ENCODE results near the gene ETV1. TPM values are rescaled to one million over a fixed set of nuclear protein-coding genes. Genes with fewer than 3 reads are reported as not detected.
A peak's percentile ranks its signal among the peaks of the same experiment; 100 is the strongest.

Gene ETV1
- total RNA-seq, 1 experiment from 2014 or later: 68.5 TPM

GRCh38 chr7:13933536-13933935, 55.9 kb downstream of the ETV1 start:
- no peak overlapping the region for H2BK12ac ChIP-seq (ENCODE audit: insufficient read length, low read depth, low read length)
- no peak overlapping the region for H2BK15ac ChIP-seq (ENCODE audit: low read depth, low read length)
- no peak overlapping the region for H3K14ac ChIP-seq (ENCODE audit: insufficient read depth, low read length)
- H3K27ac ChIP-seq (ENCODE audit: insufficient read length, low read depth, low read length): no peak overlapping the region
- H3K9me3 Mint-ChIP-seq: no peaks in the 10 kb centered on the region
- no peaks in the 10 kb centered on the region for H3K79me1 ChIP-seq (ENCODE audit: insufficient read depth, low read depth, low read length, poor library complexity, severe bottlenecking)
- no peak overlapping the region for H3K4ac ChIP-seq (ENCODE audit: low read depth, low read length)
- DNase-seq: no peak
- H2AFZ ChIP-seq (ENCODE audit: low read length): no peak overlapping the region
- WGBS (ENCODE audit: extremely low coverage, insufficient read length, low lambda C conversion rate): no CpG with 5 or more reads among the region's 5 CpGs
- H4K8ac ChIP-seq (replicated peaks; ENCODE audit: insufficient read length, low read depth, low read length): no peak overlapping the region
- H3K36me3 Mint-ChIP-seq (ENCODE audit: insufficient read depth in 1 of 3, low read depth in 3 of 3): peaks cover 32 to 60% (median 46%) of the 10 kb centered on the region in 3 experiments; a peak in 6 of 7 replicates
- H4K5ac ChIP-seq (ENCODE audit: insufficient read length, low read depth, low read length): no peak overlapping the region
- H3K23ac ChIP-seq (ENCODE audit: insufficient read length, low read depth, low read length): no peak overlapping the region
- no peak overlapping the region for H2BK120ac ChIP-seq (ENCODE audit: low read depth, low read length, poor library complexity, severe bottlenecking)
- no peak overlapping the region for H4K91ac ChIP-seq (ENCODE audit: insufficient read length, low read depth, low read length)
- H3K9me3 ChIP-seq (ENCODE audit: control insufficient read depth, low read depth, low read length): no peaks in the 10 kb centered on the region
- peak overlapping the region; percentile 78 to 89 (median 88); a peak in 6 of 7 replicates for H3K27ac Mint-ChIP-seq
- H3K27me3 ChIP-seq (ENCODE audit: insufficient read depth, low read length): no peaks in the 10 kb centered on the region
- no peaks in the 10 kb centered on the region for H4K20me1 ChIP-seq (ENCODE audit: control insufficient read depth, insufficient read depth, insufficient read length)
- no peak overlapping the region for H2BK5ac ChIP-seq (ENCODE audit: insufficient read length, low read length)
- no peak for TF ChIP-seq CTCF (conservative IDR thresholded peaks at IDR 0.05)
- H3K4me1 ChIP-seq (ENCODE audit: insufficient read depth, low read length): no peaks in the 10 kb centered on the region
- H3K9ac ChIP-seq (ENCODE audit: extremely low read depth, insufficient read length, low read length): no peak overlapping the region
- H3K4me2 ChIP-seq (ENCODE audit: insufficient read depth, insufficient read length, low read length): no peak overlapping the region
- H2BK20ac ChIP-seq (ENCODE audit: low read depth, low read length, poor library complexity, severe bottlenecking): no peak overlapping the region
- no peak overlapping the region for H3K4me3 Mint-ChIP-seq
- no peak overlapping the region for H3K18ac ChIP-seq (ENCODE audit: insufficient read length, low read depth, low read length)
- H3T11ph ChIP-seq (ENCODE audit: low read length): no peak overlapping the region
- H3K23me2 ChIP-seq (ENCODE audit: insufficient read length, low read depth, low read length, poor library complexity, severe bottlenecking): no peaks in the 10 kb centered on the region
- H3K79me2 ChIP-seq (ENCODE audit: insufficient read depth, low read length): no peaks in the 10 kb centered on the region
- H3K56ac ChIP-seq (ENCODE audit: insufficient read length, low read depth, low read length): no peak overlapping the region
- no peak overlapping the region for H2AK5ac ChIP-seq (ENCODE audit: insufficient read length, low read length)
- H3K27me3 Mint-ChIP-seq (ENCODE audit: low read depth): no peaks in the 10 kb centered on the region
- peaks cover 2 to 3% of the 10 kb centered on the region in 2 experiments; a peak in 2 of 4 replicates for H3K4me1 Mint-ChIP-seq
